IPS-18c (cell line): Measurements from ENCODE around the gene KRTAP9-6.
"Not testable (repeated sequence)": the region's sequence is repeated elsewhere in the genome, so short reads cannot be mapped to it uniquely, and the experiment has no call there.

ENCODE experiments used
- H3K4me3 ChIP-seq: 2 replicates; pipeline ENCODE4 v1.7.0; 2013; ENCODE audit warnings: low read depth, mild to moderate bottlenecking, low read length, moderate library complexity; ENCODE audit not compliant: insufficient read depth
- H3K9me3 ChIP-seq: one replicate; pipeline ENCODE4 v1.6.1; 2013; ENCODE audit warnings: mild to moderate bottlenecking, low read length, moderate library complexity; ENCODE audit not compliant: control insufficient read depth, insufficient read depth

KRTAP9-6 gene

GRCh38 chr17:41265078-41265477 lies at the start of gene KRTAP9-6:
Gene KRTAP9-6 (plus strand): TSS chr17:41265378. CDS start chr17:41265378, 0 bp downstream.
- H3K9me3 ChIP-seq = no peaks in the 10 kb centered on the region
- no peak within 1 kb of the TSS for H3K4me3 ChIP-seq

DNA sequence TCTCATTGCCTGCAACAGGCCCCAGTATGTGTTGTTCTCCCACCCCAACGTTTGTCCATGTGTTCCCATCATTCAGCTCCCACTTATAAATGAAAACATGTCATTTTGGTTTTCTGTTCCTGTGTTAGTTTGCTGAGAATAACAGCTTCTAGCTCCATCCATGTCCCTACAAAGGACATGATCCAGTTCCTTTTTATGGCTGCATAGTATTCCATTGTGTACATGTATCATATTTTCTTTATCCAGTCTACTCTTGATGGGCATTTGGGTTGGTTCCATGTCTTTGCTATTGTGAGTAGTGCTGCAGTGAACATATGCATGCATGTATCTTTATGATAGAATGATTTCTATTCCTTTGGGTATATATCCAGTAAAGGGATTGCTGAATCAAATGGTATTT lies 49.5 kb upstream of the KRTAP9-6 start:
- Histone ChIP-seq H3K4me3 (no peak overlapping the region), H3K9me3 (no peaks in the 10 kb centered on the region)

DNA sequence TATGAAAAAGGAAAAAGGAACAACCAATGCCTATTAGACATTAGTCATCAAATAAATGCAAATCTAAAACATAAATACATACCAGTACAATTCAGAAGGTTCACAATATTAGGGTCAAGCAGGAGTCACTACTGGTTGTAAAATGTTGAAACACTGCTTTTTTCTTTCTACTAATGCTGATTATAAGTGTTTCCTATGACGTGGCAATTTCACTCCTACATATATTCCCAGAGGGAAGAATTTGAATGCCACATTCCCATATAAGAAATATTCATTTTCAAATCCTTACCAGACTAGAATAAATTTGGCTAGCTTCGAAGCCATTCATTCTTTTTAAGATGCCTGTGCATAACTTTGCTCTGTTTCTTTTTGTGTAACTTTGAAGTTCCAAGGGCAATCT lies 41.4 kb upstream of the KRTAP9-6 start:
- H3K4me3 ChIP-seq = no peak overlapping the region

GRCh38 chr17:41226051-41226450 lies 39.1 kb upstream of the KRTAP9-6 start:
- no peaks in the 10 kb centered on the region for H3K9me3 ChIP-seq
- no peak overlapping the region for H3K4me3 ChIP-seq

More for the DNA sequence above, 41.4 kb upstream of the KRTAP9-6 start:
- no peaks in the 10 kb centered on the region for H3K9me3 ChIP-seq

GRCh38 chr17:41226598-41227095 lies 38.5 kb upstream of the KRTAP9-6 start, which contains the start of gene KRTAP9-2:
Gene KRTAP9-2 (plus strand): TSS chr17:41226648. CDS start chr17:41226655, 7 bp downstream.
- H3K4me3 ChIP-seq, H3K9me3 ChIP-seq: not testable (repeated sequence)

DNA sequence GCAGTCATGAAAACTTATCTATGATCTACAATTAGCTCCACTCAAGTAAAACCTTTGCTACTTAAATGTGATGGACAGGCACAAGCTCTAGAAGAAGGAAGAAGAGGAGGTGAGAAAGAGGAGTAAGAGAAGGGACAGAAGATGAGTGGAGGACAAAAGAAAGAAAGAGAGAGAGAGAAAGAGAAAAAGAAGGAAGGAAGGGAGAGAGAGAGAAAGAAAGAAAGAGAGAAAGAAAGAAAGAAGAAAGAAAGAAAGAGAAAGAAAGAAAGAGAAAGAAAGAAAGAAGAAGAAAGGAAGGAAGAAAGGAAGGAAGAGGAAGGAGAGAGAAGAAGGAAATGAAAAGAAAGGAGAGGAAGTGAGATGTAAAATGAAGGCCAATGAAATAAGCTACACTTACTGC lies 35.1 kb upstream of the KRTAP9-6 start:
- no peaks in the 10 kb centered on the region for H3K9me3 ChIP-seq
- H3K4me3 ChIP-seq = no peak overlapping the region

DNA sequence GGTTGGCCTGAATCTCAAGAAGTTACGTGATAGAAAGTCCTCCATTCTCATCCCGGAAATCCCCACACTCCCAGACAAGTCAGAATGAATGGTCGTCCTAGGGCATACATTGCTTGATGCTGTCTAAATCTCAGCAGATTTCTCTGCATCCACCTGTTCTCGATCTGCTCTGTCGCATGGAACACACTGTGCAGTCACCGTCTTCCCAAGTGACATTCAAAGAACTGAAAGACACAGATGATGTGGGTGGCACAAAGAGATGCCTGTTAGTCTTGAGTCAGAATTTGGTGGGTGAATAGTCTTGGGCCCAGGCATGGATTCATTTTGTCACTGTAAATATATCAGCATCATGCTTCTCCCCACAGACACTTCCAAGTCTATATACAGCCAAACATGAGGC lies 33.4 kb upstream of the KRTAP9-6 start:
- Histone ChIP-seq H3K9me3 (no peaks in the 10 kb centered on the region), H3K4me3 (no peak overlapping the region)

- H3K4me3 ChIP-seq, H3K9me3 ChIP-seq: not testable (repeated sequence)
These were observed 32.6 kb upstream of the KRTAP9-6 start, which contains the start of gene KRTAP9-3 for GRCh38 chr17:41232399-41233105. Gene KRTAP9-3 (plus strand): TSS chr17:41232449. CDS start chr17:41232502, 53 bp downstream.

DNA sequence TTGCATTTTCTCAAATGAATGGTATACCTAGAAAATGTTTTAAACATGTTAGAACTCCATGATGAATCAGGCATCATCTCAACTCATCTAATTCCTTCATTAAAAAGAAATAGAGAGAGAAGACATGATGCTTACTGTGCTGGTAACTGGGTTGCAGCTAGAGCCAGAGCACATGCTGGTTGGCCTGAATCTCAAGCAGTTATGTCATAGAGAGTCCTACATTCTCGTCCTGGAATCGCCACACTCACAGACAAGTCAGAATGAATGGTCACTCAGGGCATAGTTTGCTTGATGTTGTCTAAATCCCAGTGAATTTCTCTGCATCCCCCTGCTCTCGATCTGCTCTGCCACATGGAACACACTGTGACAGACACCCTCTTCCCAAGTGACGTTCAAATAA lies 28.1 kb upstream of the KRTAP9-6 start:
- not testable (repeated sequence) for H3K4me3 ChIP-seq, H3K9me3 ChIP-seq

DNA sequence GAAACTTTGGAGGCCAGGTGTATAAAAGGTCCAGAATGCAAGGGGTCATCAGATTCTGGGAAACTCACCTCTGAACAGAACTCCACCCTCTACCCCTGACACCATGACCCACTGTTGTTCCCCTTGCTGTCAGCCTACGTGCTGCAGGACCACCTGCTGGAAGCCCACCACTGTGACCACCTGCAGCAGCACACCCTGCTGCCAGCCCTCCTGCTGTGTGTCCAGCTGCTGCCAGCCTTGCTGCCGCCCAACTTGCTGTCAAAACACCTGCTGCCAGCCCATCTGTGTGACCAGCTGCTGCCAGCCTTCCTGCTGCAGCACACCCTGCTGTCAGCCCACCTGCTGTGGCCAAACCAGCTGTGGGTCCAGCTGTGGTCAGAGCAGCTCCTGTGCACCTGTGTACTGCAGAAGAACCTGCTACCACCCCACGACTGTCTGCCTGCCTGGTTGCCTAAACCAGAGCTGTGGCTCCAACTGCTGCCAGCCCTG lies 27.2 kb upstream of the KRTAP9-6 start, which contains the start of gene KRTAP9-8:
TSS of gene KRTAP9-8 (plus strand) at position 51 of the 489 bp plus-strand sequence. CDS start at position 104, 53 bp downstream.
- H3K4me3 ChIP-seq = not testable (repeated sequence)

GRCh38 chr17:41246995-41247787 lies 18.0 kb upstream of the KRTAP9-6 start:
- not testable (repeated sequence) for H3K4me3 ChIP-seq, H3K9me3 ChIP-seq

More for the DNA sequence above, 27.2 kb upstream of the KRTAP9-6 start, which contains the start of gene KRTAP9-8:
- not testable (repeated sequence) for H3K9me3 ChIP-seq

GRCh38 chr17:41249637-41250240 lies 15.4 kb upstream of the KRTAP9-6 start, which contains the start of gene KRTAP9-4:
Gene KRTAP9-4 (plus strand): TSS chr17:41249687. CDS start chr17:41249721, 34 bp downstream.
- H3K4me3 ChIP-seq, H3K9me3 ChIP-seq: not testable (repeated sequence)

DNA sequence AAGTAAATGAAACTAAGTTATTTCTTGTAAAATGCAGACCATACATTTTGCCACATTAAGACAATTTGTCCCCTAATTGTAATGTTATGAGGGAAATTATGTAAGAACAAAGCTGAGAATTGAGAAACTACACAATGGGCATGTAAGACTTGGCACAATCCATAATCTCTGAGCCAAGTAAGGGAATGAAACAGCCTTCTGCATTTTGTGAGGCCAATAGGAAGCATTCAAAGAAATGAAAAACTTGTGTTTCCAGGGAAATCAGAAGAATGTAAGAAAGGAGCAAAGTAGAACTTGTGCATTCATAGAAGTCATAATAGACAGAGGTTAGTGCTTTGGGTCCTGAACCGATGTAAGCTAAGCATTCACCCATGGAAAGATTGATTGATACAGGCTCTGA lies 13.9 kb upstream of the KRTAP9-6 start:
- Histone ChIP-seq H3K9me3 (peaks cover 2% of the 10 kb centered on the region), H3K4me3 (no peak overlapping the region)

DNA sequence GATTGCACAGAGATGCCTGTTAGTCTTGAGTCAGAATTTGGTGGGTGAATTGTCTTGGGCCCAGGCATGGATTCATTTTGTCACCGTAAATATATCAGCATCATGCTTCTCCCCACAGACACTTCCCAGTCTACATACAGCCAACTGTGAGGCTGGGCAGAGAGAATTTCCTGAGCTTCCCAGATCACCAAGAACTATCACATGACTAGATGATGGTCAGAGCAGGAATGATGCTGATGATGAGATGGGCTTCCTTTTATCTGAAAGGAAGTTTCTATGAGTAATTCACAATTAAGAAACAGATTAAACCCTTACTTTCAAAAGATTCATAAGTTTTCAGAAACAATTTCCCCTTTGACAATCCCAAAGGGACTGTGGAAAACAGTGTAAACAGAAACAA lies 10.3 kb upstream of the KRTAP9-6 start:
- Histone ChIP-seq H3K9me3 (peaks cover 2% of the 10 kb centered on the region), H3K4me3 (no peak overlapping the region)

GRCh38 chr17:41255381-41256290 lies 9.5 kb upstream of the KRTAP9-6 start, which contains the start of gene KRTAP9-9:
Gene KRTAP9-9 (plus strand): TSS chr17:41255384.
- not testable (repeated sequence) for H3K9me3 ChIP-seq

DNA sequence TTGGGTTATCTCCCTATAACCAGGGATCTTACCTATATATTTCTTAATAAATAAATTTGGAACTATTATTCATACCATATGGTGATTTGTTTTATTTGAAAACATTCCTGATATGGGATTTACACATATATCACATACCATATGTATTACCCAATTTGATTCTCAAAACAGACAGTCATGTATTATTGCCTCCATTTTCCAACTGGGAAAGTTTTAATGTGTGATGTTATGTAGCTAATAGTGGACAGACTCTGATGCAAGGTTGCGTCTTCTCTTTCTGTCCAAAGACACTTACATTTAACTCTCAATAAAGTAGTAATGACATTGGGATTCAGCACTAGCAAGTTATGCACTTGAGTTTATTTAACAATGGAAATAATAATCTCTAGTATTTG lies 8.9 kb upstream of the KRTAP9-6 start:
- peaks cover 2% of the 10 kb centered on the region for H3K9me3 ChIP-seq
- no peak overlapping the region for H3K4me3 ChIP-seq

More at GRCh38 chr17:41255381-41256290, 9.5 kb upstream of the KRTAP9-6 start, which contains the start of gene KRTAP9-9:
- H3K4me3 ChIP-seq = not testable (repeated sequence)
